HG02588 (cell line): ENCODE results near the gene C17orf100.
"Not testable (repeated sequence)": the region's sequence is repeated elsewhere in the genome, so short reads cannot be mapped to it uniquely, and the experiment has no call there.

Source experiments
- ATAC-seq: cut with Tn5 transposase; IDR thresholded peaks from one replicate; pipeline ENCODE4 v1.9.1; 2021; ENCODE audit warnings: mild to moderate bottlenecking, moderate library complexity; ENCODE audit not compliant: unreplicated experiment

Gene C17orf100

DNA sequence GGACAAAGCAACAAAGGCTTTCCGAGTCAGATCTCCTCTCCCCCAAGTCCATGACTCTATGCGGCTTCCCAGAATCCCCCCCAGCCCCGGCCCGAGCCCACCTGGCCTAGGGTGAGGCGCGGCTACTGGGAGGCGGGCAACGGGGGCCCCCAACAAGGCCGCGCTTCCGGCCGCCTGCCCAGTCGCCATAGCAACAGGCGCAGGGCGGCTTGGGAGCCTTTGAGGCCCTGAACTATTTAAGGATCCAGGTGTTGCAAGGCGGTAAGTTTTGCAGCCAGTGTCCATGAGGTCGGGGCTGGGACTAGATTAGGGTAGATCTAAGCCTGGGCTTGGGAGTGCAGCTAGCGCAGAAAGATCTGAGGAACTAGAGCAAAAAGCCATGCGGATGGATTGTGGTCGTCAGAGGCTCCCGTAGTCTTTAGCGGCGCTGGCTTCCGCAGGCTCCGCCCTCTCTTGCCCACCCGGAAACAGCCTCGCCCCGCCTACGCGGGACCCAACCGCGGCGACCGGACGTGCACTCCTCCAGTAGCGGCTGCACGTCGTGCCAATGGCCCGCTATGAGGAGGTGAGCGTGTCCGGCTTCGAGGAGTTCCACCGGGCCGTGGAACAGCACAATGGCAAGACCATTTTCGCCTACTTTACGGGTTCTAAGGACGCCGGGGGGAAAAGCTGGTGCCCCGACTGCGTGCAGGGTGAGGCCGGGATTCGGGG, 10.9 kb upstream of the C17orf100 start, which contains the start of the genes KIAA0753 and TXNDC17:
Gene KIAA0753, minus strand, starts transcription at position 176 of the 711 bp plus-strand sequence. CDS start 5,608 bp downstream, outside the sequence.
Gene TXNDC17, plus strand, starts transcription at position 525 of the 711 bp plus-strand sequence. Its CDS starts 23 bp downstream, at position 548.
- peak; percentile 82 for ATAC-seq

DNA sequence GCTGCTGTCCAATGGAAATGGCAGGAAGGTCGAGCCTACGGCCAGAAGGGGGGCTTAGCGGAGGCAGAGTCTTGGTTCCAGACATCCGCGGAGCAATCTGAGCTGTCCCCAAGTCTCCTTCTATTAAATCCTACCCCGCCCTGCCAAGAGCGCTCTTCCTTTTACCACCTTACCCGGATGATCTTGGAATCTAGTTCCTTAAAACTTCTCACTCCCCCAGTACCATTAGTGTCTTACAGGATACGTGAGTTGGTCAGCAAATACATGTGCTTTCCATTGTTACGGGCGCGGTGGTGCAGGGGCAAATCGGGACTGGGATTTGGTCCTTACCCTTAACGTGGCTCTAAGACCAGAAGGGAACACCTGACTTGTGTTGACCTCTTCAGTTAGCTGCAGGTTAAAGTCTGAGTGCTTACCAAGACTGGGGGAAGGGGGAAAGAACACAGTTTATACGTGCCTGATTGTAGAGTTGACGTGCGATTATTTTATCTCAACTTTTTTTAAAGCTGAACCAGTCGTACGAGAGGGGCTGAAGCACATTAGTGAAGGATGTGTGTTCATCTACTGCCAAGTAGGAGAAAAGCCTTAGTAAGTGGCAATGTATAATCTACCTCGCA, 10.2 kb upstream of the C17orf100 start:
- no peak for ATAC-seq

GRCh38 chr17:6642592-6642991, 9.0 kb upstream of the C17orf100 start:
- ATAC-seq: no peak

DNA sequence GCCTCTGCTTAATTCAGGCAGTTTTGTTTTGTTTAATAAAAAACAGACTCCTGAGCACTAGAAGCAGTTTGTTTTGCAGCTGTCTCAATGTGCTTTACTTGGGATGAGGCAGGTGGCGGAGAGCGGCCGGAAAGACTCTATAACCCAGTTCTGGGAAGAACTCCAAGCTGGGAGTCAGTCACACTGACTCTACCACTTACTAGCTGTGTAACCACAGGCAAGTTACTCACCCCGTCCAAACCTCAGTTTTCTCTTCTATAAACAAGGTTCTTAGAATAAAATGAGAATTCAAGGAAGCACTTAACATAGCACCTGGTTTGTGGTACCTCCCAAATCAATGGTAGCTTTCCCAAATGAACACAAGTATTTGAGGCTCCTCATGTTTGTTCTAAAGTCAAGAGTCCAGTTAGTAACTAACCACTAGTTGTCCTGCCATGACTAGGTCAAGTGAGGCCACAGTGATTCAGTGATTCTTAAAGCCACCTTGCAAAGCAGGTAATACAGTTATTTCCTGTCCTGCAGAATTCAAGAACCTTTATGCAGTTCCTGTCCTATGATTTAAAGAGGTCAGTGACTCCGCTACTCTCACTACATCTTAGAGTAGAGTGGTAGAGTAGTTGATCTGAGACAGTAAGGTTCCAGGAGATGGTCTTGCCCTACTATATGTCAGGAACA, 8.0 kb upstream of the C17orf100 start:
- no peak for ATAC-seq

- no peak for ATAC-seq
Measured at GRCh38 chr17:6648181-6648580, 3.4 kb upstream of the C17orf100 start.

GRCh38 chr17:6651919-6652452, 424 bp downstream of the C17orf100 start:
- peak; percentile 14 for ATAC-seq

DNA sequence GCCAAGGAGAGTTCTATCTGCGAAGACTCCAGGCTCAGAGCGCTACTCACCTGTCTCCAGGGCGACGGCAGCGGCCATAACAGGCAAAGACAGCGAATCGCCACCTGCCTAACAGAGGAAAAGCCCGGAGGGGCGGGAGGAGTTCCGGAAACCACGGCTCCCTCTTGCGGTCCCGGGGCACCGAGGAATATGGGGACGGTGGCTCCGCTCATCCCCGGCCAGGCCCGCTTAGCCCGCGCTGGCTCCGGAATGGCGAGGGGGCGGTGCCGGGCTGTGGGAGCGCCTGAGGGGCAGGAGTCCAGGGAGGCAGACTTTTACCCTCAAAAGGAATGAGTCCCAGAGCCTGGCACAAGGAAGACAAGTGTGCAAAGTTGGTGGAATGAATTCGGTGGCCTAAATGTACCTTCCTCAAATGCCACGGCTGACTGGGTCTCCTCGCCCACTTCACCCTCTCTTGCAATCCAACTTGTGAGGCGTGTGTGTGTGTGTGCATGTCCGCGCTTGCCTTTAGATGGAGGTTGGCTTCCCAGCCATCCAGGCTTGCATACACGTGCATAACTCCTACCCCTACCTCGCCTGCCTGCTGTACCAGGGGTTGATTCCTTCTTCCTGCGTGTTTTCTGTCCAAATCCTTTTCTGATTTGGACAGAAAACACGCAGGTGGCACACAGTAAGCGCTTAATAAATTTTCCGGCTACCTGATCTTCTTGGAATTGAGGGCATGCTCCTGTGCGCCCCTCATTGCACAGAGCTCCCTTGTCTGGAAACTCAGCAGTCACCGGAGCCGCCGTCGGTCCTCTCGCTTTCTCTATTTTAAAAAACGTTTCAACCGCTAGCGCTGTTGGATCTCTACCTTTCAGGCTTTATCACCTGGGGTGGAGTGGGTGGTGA, 3.5 kb downstream of the C17orf100 start:
- no peak for ATAC-seq

- ATAC-seq: not testable (repeated sequence)
Measured at GRCh38 chr17:6655732-6656361, 4.3 kb downstream of the C17orf100 start.

GRCh38 chr17:6656797-6657632, 5.5 kb downstream of the C17orf100 start:
- not testable (repeated sequence) for ATAC-seq

GRCh38 chr17:6657633-6658287, 6.2 kb downstream of the C17orf100 start:
- ATAC-seq: no peak

GRCh38 chr17:6658411-6658810, 6.8 kb downstream of the C17orf100 start:
- not testable (repeated sequence) for ATAC-seq

DNA sequence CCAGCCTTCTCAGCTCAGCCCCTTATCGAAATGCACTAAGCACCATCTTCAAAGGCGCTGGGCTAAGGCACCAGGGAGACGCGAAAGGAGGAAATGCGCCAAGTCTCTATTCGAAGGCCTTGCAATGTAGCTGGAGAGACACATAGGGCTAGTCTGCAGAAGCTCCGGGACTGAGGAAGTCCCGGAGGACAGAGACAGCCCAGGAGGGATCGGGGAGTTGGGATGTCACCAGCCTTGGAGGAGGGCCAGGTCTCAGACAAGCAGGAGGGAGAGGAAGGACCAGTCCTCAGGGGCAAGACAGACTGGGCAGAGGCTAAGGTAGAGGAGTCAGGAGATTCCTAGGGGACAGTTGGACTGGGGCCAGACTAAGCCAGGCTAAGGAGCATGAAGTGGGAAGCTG, 8.5 kb downstream of the C17orf100 start:
- ATAC-seq: no peak

DNA sequence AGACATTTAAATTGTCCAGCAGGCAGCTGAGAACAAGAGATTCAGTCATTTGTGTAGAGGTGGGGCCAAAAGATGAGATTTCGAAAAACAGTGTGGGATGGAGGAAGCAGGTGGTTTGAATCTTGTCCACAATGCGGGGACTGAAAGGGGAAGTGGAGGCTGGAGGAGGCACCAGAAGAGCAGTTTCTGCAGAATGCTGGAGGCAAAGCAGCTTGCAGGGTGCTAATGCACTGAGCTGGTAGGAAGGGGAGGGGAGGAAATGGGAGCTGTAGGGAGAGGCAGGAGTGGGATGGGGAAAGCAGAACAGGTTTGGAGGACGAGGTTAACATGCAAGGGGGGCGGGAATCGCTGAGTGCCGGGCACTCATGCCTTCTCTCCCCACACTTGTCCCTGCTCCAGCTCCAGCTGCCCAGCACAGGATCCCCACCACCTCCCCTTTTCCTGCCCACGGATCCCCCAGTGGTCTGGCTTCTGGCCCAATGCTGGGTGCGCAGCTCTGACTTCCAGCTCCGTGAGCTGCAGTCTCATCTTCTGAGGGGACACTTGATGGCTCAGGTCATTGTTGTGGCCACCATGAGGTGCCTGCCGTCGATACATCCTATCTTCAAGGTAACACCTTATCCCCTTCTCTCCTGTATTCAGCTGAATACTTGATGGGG, 9.4 kb downstream of the C17orf100 start:
- ATAC-seq: peak; percentile 72

DNA sequence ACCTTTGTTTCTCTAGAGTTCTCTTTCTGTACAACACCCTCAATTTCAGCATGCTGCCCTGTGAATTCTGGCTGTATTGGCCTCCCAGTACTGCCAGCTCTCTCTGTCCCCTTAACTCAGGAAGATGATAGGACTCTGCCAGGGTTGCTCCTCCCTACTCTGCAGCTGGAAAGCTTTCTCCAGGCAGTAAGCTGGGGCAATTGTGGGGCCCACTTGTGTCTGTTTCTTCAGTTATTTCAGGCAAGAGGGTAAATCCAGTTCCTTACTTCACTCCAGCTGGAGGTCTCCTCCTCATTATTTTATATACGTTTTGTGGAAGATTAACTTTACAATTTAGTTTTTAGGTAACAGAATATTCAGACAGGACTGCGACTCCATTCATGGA, 9.9 kb downstream of the C17orf100 start:
- no peak for ATAC-seq

DNA sequence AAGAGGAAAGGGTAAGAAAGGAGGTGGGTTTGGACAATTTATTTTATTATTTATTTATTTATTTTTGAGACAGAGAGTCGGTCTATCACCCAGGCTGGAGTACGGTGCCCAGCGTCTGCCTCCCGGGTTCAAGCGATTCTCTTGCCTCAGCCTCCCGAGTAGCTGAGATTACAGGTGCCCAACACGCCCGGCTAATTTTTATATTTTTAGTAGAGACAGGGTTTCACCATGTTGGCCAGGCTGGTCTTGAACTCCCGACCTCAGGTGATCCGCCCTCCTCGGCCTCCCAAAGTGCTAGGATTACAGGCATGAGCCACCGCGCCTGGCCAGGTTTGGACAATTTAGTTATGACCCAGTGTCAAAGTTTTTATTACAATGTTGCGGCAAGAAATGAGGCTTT, 11.6 kb downstream of the C17orf100 start:
- ATAC-seq: not testable (repeated sequence)

DNA sequence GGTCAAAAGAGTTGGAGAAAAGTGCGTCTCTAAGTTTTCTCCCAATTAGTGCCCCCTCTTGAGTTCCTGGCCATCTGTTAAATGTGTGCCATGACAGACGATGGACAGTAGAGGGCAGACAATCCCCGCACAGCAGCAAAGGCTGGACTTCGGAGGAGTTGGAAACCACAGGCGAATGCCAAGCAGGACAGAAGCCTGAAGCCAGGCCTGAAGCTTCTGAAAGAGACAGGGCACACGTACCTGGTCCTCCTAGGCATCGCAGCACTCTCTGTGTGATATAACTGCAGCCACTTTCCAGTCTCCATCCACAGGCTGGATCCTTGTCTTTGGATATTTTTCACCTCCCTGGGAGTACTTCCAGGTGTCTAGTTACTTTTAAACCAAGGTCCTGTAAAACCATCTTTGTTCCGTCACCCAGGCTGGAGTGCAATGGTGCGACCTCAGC, 14.5 kb downstream of the C17orf100 start:
- no peak for ATAC-seq

DNA sequence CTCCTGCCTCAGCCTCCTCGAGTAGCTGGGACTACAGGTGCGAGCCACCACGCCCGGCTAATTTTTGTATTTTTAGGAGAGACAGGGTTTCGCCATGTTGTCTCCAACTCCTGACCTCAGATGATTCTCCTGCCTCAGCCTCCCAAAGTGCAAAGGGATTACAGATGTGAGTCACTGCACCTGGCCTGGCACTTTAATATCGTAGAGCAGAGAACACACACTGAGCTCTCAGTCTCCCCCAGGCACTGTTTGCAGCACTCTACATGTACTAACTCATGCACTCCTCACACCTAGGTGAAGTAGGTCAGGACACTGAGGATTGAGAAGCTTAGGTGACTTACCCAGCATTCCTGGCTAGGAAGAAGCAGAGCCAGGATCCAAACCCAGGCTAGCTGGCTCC, 15.0 kb downstream of the C17orf100 start:
- no peak for ATAC-seq

- no peak for ATAC-seq
Measured at GRCh38 chr17:6667516-6667915, 16.0 kb downstream of the C17orf100 start.
